ENCODE measurements around the gene SCP2.

- TF ChIP-seq SIN3A (IDR thresholded peaks at IDR 0.05; ENCODE audit: borderline replicate concordance, insufficient read depth, low read length) (no peak), POLR2AphosphoS5 (IDR thresholded peaks at IDR 0.05; ENCODE audit: low read depth, low read length) (no peak), REST (IDR thresholded peaks at IDR 0.05; ENCODE audit: insufficient read depth in 1 of 2, low read depth in 2 of 2, low read length in 2 of 2) (no peak), TAF1 (IDR thresholded peaks at IDR 0.05; ENCODE audit: borderline replicate concordance, insufficient read depth, low read length) (no peak), FOXP2 (optimal IDR thresholded peaks at IDR 0.05; ENCODE audit: borderline replicate concordance, extremely low read depth, extremely low read length, insufficient read depth) (no peak)
Measured at GRCh38 chr1:52943876-52944416, 16.9 kb downstream of the SCP2 start.
